ENCODE measurements around the gene RFWD3. TPM values are rescaled to one million over a fixed set of nuclear protein-coding genes. Genes with fewer than 3 reads are reported as not detected.
A peak's percentile ranks its signal among the peaks of the same experiment; 100 is the strongest.

Gene RFWD3
- total and polyA plus RNA-seq, 12 donors: 1.8 to 10.2 (median 5.6) TPM

- no peaks in the 10 kb centered on the region for H3K36me3 ChIP-seq
- ATAC-seq (no peak), DNase-seq (no peak)
- no peak overlapping the region for H3K27ac ChIP-seq
- intact Hi-C loops (cut with DNase I): loop anchor here in 3 of 10 donors (5.0 kb wide), 1 partner anchor 149 kb away; no protein-coding TSS in a partner anchor
- TF ChIP-seq, protein P1, sequence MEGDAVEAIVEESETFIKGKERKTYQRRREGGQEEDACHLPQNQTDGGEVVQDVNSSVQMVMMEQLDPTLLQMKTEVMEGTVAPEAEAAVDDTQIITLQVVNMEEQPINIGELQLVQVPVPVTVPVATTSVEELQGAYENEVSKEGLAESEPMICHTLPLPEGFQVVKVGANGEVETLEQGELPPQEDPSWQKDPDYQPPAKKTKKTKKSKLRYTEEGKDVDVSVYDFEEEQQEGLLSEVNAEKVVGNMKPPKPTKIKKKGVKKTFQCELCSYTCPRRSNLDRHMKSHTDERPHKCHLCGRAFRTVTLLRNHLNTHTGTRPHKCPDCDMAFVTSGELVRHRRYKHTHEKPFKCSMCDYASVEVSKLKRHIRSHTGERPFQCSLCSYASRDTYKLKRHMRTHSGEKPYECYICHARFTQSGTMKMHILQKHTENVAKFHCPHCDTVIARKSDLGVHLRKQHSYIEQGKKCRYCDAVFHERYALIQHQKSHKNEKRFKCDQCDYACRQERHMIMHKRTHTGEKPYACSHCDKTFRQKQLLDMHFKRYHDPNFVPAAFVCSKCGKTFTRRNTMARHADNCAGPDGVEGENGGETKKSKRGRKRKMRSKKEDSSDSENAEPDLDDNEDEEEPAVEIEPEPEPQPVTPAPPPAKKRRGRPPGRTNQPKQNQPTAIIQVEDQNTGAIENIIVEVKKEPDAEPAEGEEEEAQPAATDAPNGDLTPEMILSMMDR (IDR thresholded peaks at IDR 0.05): no peak
- no peaks in the 10 kb centered on the region for H3K9me3 ChIP-seq
- no peaks in the 10 kb centered on the region for H3K27me3 ChIP-seq
- H3K4me3 ChIP-seq: no peak overlapping the region
- 64 to 72% methylated on average over 10 of the region's 10 CpGs for whole genome bisulfite sequencing, 2 donors
- H3K4me1 ChIP-seq: no peaks in the 10 kb centered on the region
These were observed 46.6 kb upstream of the RFWD3 start for GRCh38 chr16:74713325-74713724.

DNA sequence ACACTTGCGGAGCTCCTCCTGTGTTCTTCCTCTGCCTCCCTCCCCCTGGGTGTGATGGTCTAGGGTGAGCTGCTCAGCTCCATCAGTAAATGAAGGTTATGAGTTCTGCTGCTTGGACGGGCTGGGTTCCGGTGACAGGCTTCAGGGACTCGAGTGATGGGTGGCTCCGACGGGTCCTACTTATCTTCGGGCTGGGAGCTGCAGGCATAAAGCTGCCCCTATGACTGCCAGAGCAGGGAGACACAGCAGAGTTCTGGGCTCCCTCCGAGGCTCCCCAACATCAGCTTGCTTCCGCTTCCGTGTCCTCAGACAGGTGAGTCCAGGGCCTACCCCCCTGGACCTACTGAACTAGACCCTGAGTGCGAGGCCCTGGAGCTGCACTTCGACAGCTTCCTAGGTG lies 45.3 kb upstream of the RFWD3 start:
- Histone ChIP-seq H3K36me3 (no peaks in the 10 kb centered on the region), H3K27me3 (no peaks in the 10 kb centered on the region), H3K27ac (no peak overlapping the region), H3K9me3 (no peaks in the 10 kb centered on the region), H3K4me3 (no peak overlapping the region), H3K4me1 (no peaks in the 10 kb centered on the region)
- 89% methylated on average over 12 of the region's 12 CpGs for WGBS, 2 donors
- TF ChIP-seq, protein P1 (IDR thresholded peaks at IDR 0.05): no peak
- intact Hi-C loops (cut with DNase I): loop anchor here in 3 of 10 donors (5.0 kb wide), 1 partner anchor 150 kb away; no protein-coding TSS in a partner anchor
- ATAC-seq (no peak), DNase-seq (no peak)

- no peaks in the 10 kb centered on the region for H3K4me1 ChIP-seq
- WGBS, 2 donors: 93 to 96% methylated on average over 8 of the region's 8 CpGs
These were observed 43.7 kb upstream of the RFWD3 start for GRCh38 chr16:74710401-74710800.

DNA sequence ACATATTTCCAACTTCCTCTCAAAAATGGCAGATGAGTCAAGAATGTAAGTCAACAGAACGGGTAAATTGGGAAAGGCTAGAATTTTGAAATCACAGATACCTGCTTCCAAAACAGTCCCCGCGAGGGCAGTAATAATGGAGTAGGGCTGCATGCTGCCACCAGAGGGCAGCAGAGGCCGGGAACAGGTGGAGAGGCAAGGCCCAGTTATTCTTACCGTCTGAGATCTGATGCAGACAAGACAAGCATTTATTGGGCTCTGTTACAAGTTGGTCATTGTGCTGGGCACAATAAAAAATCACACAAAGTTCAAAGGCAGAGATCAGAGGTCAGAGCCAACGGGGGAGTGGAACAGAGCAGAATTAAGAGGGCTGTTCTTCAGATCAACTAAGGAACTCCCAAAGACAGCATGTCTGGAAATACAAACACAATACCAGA lies 42.8 kb upstream of the RFWD3 start:
- no peaks in the 10 kb centered on the region for H3K4me1 ChIP-seq
- peak; percentile 74 to 93 (median 88) for ATAC-seq
- TF ChIP-seq, protein P1 (IDR thresholded peaks at IDR 0.05): peak; percentile 87 to 100 (median 95)
- no peaks in the 10 kb centered on the region for H3K9me3 ChIP-seq
- no peak overlapping the region for H3K27ac ChIP-seq
- intact Hi-C loops (cut with DNase I): loop anchor here in 8 of 10 donors (1.0 to 10.0 kb wide), 6 partner anchors 153 to 425 kb away; partner anchors contain the start of gene LDHD (in 1 of the 8)
- WGBS, 2 donors: 0 to 2% methylated on average over 6 of the region's 6 CpGs
- H3K27me3 ChIP-seq: no peaks in the 10 kb centered on the region
- peak; percentile 72 to 80 for DNase-seq
- H3K36me3 ChIP-seq: no peaks in the 10 kb centered on the region
- H3K4me3 ChIP-seq: no peak overlapping the region

More at GRCh38 chr16:74710401-74710800, 43.7 kb upstream of the RFWD3 start:
- H3K9me3 ChIP-seq: no peaks in the 10 kb centered on the region
- no peak for ATAC-seq
- H3K27me3 ChIP-seq: no peaks in the 10 kb centered on the region
- H3K27ac ChIP-seq: no peak overlapping the region
- no peak overlapping the region for H3K4me3 ChIP-seq
- intact Hi-C loops (cut with DNase I): loop anchor here in 3 of 10 donors (5.0 kb wide), 1 partner anchor 152 kb away; no protein-coding TSS in a partner anchor
- no peak for DNase-seq
- no peaks in the 10 kb centered on the region for H3K36me3 ChIP-seq
- TF ChIP-seq, protein P1 (IDR thresholded peaks at IDR 0.05): no peak

Data from heart right ventricle (tissue), 16 donors.